ENCODE data around the gene ARL8A.

- no peak for TF ChIP-seq POLR2A (IDR thresholded peaks at IDR 0.05)
- TF ChIP-seq CTCF (IDR thresholded peaks at IDR 0.05): peak in 5 of 7 experiments; percentile 15 to 96 (median 79)
- no peak for TF ChIP-seq POLR2AphosphoS5 (IDR thresholded peaks at IDR 0.05)
These were observed 44.7 kb upstream of the ARL8A start for GRCh38 chr1:202189001-202189790.
